GM21619 (cell line): ENCODE data around the gene WSB2.

Experiments used
- ATAC-seq: cut with Tn5 transposase; IDR thresholded peaks from one replicate; pipeline ENCODE4 v1.9.1; 2021; ENCODE audit not compliant: unreplicated experiment

The WSB2 gene

DNA sequence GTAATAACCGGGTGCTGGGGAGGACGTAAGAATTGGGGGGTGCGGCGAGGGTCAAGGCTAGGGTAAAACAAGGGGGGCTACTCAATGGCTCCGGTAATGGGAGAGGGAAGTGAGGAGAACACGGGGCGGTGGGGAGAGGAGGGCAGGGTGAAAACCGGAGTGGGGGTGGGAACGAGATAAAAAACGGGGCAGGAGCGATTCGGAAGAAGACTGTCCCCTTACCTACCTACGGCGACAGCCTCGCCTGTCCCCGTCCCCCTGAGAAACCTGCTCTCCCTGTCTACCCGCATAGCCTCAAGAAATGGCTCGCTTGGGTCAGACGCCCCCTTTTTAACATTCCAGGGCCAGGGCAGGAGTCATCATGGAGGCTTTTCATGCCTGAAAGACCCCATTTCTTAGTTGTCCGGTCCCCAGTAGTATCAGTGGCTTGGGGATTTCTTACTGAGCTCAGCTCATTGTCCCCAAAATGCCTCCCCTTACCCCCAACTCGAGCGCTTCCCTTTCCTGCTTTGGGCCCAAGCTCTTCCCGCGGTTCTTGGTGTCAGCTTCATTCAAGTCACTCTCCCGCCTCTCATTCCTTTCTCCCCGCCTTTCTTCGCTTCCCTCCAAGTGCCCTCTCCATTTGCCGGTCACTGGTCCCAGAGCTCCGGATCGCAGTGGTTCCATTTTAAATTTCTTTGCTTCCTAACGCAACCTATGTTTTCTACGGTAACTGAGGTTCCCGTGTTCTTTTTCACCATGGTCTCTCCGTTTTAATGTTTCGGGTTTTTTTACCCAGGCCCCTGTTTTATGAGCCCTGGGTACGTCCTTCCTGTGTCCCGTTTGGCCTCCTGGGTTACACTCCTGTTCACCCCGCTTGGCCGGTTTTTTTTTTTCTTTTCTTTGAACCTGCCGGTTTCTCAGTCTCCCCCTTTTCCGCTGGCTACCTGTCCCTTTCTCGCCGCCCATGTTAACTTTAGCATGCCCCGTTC, 1.2 kb upstream of the WSB2 start:
- no peak for ATAC-seq

DNA sequence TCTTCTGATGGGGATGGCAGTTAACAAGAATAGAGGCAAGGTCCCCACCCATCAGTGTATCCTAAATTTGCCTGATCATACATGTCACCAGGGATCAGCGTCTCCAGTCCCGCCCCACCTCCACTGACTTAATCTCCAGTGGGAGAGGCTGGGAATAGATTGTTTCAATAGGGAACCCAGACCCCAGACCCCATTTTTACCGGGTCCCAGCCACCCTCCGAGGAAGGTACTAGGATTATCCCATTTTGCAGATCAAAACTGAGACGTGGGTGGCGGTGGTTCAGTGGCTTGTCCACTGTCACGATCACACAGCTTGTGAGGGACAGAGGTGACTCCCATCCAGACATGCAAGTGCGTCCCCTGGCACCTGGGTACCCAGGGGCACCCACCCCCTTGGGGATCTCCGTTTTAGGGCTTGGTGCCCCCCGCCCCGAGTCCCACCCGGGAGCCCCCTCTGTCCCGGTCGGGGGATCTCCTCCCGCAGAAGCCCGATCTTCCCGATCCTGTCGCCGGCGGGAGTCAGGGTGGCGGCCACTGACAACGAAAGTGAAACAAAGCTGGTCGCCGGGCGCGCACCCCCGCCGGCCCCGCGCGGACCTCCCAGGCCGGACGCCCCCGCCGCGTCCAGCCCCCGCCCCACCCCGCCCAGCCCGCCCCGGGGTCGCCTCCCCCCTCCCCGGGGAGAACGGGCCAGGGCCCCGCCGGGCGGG, 523 bp downstream of the WSB2 start:
- peak; percentile 36 for ATAC-seq

- no peak for ATAC-seq
These were observed 1.4 kb downstream of the WSB2 start for GRCh38 chr12:118059341-118060191.

GRCh38 chr12:118058881-118059280, 2.1 kb downstream of the WSB2 start:
- no peak for ATAC-seq

DNA sequence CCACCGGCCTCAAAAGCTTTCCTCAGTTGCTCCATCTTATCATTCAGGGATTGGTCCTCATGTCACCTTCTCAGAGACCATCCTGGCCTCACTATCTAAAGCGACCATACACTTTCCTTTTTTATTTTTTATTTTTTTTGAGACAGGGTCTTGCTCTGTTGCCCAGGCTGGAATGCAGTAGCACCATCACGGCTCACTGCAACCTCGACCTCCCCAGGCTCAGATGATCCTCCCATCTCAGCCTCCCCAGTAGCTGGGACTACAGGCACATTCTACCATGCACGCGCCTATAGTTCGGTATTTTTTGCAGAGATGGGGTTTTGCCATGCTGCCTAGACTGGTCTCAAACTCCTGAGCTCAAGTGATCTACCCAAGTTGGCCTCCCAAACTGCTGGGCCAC, 2.8 kb downstream of the WSB2 start:
- no peak for ATAC-seq

DNA sequence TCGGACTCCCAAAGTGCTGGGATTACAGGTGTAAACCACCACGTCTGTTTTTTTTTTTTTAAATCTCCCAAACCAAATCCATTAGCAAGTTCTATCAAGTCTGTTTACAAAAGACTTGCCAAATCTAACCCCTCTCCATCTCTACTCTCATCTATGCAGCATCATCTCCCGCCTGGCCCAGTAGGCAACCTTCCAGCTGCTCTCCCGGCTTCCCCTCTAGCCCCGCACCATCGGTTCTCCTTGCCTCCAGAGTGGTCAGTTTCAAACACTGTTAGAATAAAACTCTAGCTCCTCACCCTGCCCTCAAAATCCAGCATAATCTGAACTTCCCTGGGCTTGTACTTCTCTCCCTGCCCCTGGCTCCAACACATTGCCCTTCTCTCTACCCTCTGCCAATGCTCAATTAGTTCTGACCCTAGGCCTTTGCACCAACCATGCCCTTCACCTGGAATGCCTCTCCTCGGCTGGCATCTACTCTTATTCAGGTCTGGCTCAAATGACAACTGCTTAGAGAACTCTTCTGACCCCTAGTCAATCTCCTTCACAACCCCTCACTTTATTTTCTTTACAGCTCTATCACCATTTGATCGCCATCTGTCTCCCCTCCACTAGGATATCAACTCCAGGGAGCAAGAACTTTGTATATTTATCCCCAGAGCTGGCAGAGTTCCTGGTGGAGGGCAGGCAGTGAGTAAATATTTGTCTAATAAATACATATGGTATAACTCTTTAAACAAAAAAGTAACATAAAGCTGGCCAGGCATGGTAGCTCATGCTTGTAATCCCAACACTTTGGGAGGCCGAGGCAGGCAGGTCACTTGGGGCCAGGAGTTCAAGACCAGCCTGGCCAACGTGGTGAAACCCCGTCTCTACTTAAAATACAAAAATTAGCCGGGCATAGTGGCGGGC, 4.9 kb downstream of the WSB2 start:
- ATAC-seq, result no peak

DNA sequence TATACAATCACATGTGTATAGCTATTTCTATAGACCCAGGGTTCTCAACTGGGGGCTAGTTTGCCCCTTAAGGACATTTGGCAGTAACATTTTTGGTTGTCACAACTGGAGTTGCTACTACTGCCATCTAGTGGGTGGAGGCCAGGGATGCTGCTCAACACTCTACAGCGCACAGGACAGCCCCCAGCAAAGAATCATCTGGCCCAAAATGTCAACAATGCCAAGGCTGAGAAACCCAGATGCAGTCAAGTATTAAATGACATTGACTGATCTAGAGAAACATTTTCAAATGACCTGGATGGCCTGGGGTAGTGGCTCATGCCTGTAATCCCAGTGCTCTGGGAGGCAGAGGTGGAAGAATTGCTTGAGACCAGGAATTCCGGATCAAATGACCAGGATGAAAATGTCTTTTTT, 5.8 kb downstream of the WSB2 start:
- peak; percentile 82 for ATAC-seq

- ATAC-seq, result no peak
These were observed 7.7 kb downstream of the WSB2 start for GRCh38 chr12:118053071-118053985.

- ATAC-seq, result no peak
These were observed 8.5 kb downstream of the WSB2 start for GRCh38 chr12:118052324-118053070.

GRCh38 chr12:118050972-118051910, 9.7 kb downstream of the WSB2 start:
- ATAC-seq, result no peak

GRCh38 chr12:118046430-118046829, 14.5 kb downstream of the WSB2 start:
- ATAC-seq, result no peak

- no peak for ATAC-seq
These were observed 16.4 kb downstream of the WSB2 start for GRCh38 chr12:118044577-118044976.

DNA sequence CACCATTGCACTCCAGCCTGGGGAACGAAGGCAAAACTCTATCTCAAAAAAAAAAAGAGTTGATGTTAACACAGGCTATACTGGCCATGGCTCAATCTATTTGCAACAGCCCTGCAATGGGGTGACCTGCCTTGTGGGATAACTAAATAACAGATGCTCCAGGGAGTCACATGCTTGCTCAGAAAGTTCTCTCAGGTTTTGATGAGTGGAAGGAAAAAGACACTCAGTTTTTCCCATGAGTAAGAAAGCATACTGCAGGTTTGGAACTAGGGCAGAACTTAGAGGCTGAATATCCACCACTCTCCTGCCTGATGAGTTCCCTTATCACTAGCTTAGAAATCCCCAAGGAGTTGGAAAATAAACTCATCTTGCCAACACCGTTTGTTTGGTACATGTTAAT, 16.9 kb downstream of the WSB2 start:
- no peak for ATAC-seq

DNA sequence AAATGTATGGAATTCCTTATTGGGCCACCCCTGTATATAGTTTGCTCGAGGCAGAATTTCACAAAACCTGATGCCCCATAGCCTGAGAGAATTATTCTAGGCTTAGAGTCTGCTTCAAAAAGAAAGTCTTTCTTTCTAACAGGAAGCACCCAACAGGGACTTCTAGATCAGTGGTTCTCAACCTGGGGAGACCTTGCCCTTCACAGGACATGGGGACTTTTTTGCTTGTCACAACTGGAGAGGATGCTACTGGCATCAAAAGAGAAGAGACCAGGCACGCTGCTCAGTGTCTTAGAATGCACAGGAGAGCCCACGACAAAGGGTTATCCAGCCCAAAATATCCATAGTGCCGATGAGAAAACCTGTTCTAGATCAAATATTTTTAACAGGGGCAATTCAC, 18.9 kb downstream of the WSB2 start:
- no peak for ATAC-seq

DNA sequence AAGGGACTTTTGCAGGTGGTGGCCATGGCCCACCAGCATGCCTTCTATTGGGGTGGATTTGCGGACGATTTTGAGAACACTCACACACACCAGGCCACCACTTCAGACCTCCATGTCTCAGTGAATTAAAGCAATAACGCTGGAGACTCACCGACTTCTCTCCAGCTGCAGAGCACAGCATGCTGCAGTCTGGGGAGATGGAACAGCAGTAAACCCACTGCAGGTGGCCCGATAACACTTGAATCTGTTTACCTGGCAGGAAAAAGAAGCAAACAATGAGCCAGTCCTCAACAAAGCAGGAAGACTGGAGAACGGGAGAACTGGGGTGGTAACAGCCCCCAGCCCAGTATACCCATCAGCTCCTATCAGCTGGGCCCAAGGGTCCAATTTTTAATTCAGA, 22.8 kb downstream of the WSB2 start:
- ATAC-seq, result no peak

DNA sequence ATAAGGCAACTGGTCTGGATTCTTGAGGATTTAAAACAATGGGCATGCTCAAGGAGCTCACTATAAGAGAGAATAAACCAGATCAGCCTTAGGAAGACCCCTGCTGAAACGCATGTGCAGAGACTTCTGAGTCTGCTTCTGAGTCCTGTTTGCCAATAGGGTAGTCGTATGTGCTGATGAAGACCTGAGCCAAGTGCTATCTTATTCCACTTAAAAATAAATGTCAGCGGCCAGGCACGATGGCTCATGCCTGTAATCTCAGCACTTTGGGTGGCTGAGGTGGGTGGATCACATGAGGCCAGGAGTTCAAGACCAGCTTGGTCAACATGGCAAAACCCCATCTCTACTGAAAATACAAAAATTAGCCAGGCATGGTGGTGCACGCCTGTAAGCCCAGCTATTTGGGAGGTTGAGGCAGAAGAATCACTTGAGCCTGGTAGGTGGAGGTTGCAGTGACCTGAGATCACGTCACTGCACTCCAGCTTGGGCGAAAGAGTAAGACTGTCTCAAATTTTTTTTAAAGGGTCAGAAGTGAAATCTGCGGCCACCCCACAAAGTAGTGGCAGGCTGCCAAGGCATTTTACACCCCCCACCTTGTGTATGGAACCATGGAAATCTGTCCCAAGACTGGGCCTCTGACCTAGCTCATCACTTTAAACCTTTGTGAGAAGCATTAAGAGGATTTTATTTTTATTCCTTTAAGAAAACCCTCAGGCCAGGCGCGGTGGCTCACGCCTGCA, 24.1 kb downstream of the WSB2 start:
- no peak for ATAC-seq
